Endothelial cell (in vitro differentiated cells): ENCODE data around the gene CC2D2A. TPM values are rescaled to one million over a fixed set of nuclear protein-coding genes. Genes with fewer than 3 reads are reported as not detected.

ENCODE experiments used
- DNase-seq: peaks from one replicate; pipeline ENCODE4 v3.0.0; 2021; ENCODE audit warnings: low spot score
- H3K27ac Mint-ChIP-seq: one replicate; pipeline ENCODE4 v1.8.0; 2021; ENCODE audit warnings: mixed read lengths, inconsistent platforms; ENCODE audit not compliant: unreplicated experiment
- H3K27me3 Mint-ChIP-seq: one replicate; pipeline ENCODE4 v1.8.0; 2021; ENCODE audit warnings: mild to moderate bottlenecking, moderate library complexity, mixed read lengths, inconsistent platforms; ENCODE audit not compliant: unreplicated experiment
- H3K36me3 Mint-ChIP-seq: one replicate; pipeline ENCODE4 v1.8.0; 2021; ENCODE audit warnings: mild to moderate bottlenecking, low read depth, mixed read lengths, inconsistent platforms; ENCODE audit not compliant: unreplicated experiment
- H3K4me1 Mint-ChIP-seq: one replicate; pipeline ENCODE4 v1.8.0; 2021; ENCODE audit warnings: mild to moderate bottlenecking, mixed read lengths, inconsistent platforms; ENCODE audit not compliant: unreplicated experiment
- H3K4me3 Mint-ChIP-seq: one replicate; pipeline ENCODE4 v1.8.0; 2021; ENCODE audit warnings: mild to moderate bottlenecking, mixed read lengths, inconsistent platforms; ENCODE audit not compliant: unreplicated experiment
- H3K9me3 Mint-ChIP-seq: one replicate; pipeline ENCODE4 v1.8.0; 2021; ENCODE audit warnings: mixed read lengths, inconsistent platforms; ENCODE audit not compliant: unreplicated experiment
- total RNA-seq: library from RNA; stranded (reverse); fragmentation: NEBNext Ultra II Directional; extraction: Animal tissue kit (Norgen Biotek cat#: 25700); gene quantifications from one replicate; pipeline ENCODE4 v1.2.1, GENCODE V29; 2021; ENCODE audit not compliant: unreplicated experiment
- TF ChIP-seq, protein P1 (sequence below): fragments of 200-600 bp; sonication (generic); IDR thresholded peaks from one replicate; pipeline ENCODE4 v1.5.0; 2021; ENCODE audit warnings: antibody characterized with exemption; ENCODE audit not compliant: unreplicated experiment

CC2D2A gene
- total RNA-seq, 1 donor from 2014 or later, result 43.0 TPM

DNA sequence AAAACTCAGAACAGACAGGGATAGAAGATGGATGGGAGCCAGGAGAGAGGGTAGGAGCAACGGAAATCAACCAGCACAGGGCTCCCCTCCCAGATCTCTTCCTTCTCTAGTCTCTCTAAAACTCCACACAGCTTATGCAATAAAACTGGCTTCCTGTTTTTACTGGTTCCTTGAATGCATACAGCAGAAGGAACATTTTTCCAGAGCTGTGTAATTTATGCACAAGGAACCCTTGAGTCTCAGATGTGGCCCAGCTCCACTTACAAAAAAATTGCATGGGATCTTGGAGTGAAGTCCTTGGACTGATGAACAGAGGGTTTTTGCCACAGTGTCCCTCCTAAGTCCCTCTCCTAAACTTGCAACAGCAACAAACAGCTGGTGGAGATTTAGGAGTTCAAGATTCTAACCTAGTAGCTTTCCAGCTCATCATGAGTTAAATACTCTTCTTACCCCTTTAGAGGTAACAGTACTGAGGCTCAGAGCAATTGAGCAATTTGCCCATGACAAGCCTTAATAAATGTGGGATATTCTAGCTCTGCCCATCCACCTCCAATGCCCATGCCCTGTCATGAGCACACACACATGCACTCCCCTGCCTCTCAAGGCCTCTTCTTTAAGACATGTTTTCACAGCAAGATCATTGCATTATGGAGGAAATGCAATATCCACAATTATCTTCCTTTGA is 18.4 kb upstream of the CC2D2A start:
- H3K36me3 Mint-ChIP-seq, result no peaks in the 10 kb centered on the region
- peaks cover 22% of the 10 kb centered on the region for H3K4me1 Mint-ChIP-seq
- H3K27ac Mint-ChIP-seq, result no peak overlapping the region
- TF ChIP-seq, protein P1, sequence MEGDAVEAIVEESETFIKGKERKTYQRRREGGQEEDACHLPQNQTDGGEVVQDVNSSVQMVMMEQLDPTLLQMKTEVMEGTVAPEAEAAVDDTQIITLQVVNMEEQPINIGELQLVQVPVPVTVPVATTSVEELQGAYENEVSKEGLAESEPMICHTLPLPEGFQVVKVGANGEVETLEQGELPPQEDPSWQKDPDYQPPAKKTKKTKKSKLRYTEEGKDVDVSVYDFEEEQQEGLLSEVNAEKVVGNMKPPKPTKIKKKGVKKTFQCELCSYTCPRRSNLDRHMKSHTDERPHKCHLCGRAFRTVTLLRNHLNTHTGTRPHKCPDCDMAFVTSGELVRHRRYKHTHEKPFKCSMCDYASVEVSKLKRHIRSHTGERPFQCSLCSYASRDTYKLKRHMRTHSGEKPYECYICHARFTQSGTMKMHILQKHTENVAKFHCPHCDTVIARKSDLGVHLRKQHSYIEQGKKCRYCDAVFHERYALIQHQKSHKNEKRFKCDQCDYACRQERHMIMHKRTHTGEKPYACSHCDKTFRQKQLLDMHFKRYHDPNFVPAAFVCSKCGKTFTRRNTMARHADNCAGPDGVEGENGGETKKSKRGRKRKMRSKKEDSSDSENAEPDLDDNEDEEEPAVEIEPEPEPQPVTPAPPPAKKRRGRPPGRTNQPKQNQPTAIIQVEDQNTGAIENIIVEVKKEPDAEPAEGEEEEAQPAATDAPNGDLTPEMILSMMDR, result no peak
- peaks cover 7% of the 10 kb centered on the region for H3K27me3 Mint-ChIP-seq
- no peak overlapping the region for H3K4me3 Mint-ChIP-seq
- no peak for DNase-seq
- no peaks in the 10 kb centered on the region for H3K9me3 Mint-ChIP-seq

DNA sequence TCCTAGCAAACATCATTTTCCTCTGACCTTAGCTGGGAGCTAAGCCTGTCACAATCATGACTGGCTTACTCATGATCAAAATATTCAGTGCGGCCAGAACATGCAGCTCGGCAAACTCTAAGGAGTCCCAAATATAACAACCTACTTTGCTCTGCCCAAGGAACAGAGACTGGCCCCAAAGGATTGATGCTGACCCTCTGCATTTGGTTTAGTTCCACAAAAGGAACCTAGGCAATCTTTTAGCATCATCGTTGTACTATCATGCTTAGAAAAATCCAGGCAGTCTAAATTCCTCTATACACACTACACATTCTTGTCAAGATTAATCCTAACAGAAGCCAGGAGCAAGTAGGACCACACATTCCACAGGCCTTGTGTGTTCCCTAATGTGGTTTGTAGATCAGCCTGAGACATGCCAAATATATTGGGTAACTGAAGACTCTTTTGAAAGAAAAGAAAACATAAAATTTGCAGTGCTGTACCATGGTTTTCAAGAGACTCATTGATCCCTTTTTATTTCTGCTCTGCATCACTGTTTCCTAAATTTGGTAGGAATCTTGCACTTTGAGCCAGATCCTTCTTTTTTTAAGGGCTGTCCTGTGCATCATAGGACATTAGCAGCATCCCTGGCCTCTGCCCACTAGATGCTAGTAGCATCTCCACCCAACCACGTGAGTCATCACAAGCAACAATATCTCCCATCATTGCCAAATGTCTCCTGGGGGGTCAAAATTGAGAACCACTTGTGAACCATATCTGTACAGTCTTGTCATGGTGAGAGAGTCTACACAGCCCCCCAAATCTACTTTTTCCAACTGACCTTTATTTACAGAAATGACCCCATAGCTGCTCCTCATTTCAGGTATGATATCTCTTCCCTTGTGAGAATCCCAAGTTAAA is 17.6 kb upstream of the CC2D2A start:
- H3K36me3 Mint-ChIP-seq, result no peaks in the 10 kb centered on the region
- no peak overlapping the region for H3K4me3 Mint-ChIP-seq
- no peaks in the 10 kb centered on the region for H3K9me3 Mint-ChIP-seq
- peaks cover 7% of the 10 kb centered on the region for H3K27me3 Mint-ChIP-seq
- peaks cover 17% of the 10 kb centered on the region for H3K4me1 Mint-ChIP-seq
- H3K27ac Mint-ChIP-seq, result no peak overlapping the region
- DNase-seq, result no peak
- TF ChIP-seq, protein P1, result no peak

DNA sequence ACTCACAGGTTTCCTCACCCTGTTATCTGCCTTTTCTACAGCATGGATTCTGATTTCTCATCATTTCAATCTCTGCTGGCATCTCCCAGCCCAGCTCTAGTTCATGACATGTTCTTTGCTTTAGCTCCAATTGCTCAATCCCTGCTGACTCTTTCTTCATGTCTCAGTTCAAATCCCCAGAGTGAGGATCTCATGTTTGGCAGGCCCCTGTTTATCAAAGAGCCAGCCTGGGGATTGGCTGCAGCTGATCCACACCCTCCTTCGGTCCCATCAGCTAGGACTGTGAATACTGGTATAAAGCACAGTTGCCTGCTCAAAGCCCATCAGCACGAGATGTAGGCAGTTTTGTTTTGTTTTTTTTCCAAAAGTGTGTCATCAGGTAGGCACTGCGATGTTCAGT is 14.4 kb upstream of the CC2D2A start:
- Mint-ChIP-seq H3K4me1 (peaks cover 17% of the 10 kb centered on the region), H3K36me3 (no peaks in the 10 kb centered on the region), H3K27me3 (peaks cover 7% of the 10 kb centered on the region), H3K9me3 (no peaks in the 10 kb centered on the region), H3K4me3 (no peak overlapping the region), H3K27ac (no peak overlapping the region)
- DNase-seq, result no peak
- TF ChIP-seq, protein P1, result no peak

DNA sequence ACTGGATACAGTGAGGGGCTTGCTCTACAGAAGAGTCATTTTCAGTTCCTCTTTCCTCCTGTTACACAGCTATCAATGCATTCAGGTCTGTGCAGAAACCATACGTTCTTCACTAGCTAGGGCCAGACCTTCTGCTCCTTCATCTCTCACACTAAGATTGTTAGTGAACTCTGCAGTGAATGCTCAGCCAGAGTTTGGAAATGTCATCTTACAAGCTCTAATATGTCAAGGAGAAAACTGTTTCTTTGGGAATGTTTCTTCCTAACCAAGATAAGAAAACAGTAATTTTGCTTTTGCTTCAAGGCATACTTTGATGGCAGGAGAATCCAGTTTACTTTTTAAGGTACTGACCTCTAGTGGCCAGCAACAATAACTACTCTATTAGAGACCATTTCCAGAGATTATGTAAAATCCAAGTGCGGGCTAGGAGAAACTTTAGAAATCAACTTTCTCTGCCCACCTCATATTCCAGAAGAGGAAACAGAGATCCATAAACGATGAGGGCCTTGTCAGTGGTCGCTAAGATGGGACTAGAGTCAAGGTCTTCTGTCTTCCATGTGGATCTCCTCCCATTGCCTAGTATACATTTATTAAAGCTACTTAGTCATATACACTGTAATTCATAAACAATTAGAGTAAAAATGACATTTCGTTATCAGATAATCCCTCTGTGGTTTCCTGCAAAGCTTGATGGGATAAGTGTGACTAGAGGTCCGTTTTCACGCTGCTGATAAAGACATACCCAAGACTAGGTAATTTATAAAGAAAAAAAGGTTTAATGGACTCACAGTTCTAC is 12.1 kb upstream of the CC2D2A start:
- Mint-ChIP-seq H3K36me3 (no peaks in the 10 kb centered on the region), H3K27ac (no peak overlapping the region), H3K4me3 (no peak overlapping the region), H3K9me3 (no peaks in the 10 kb centered on the region), H3K4me1 (peaks cover 7% of the 10 kb centered on the region), H3K27me3 (peaks cover 4% of the 10 kb centered on the region)
- TF ChIP-seq, protein P1, result peak; percentile 77
- DNase-seq, result no peak
